Measurements from ENCODE around the gene CNTNAP4. TPM values are rescaled to one million over a fixed set of nuclear protein-coding genes. Genes with fewer than 3 reads are reported as not detected.

Gene CNTNAP4
- total RNA-seq, 4 donors from 2014 or later, result not detected

- Histone ChIP-seq H3K27ac (no peak overlapping the region), H3K36me3 (no peaks in the 10 kb centered on the region), H3K4me1 (no peaks in the 10 kb centered on the region), H3K27me3 (no peaks in the 10 kb centered on the region), H3K9me3 (no peaks in the 10 kb centered on the region), H3K4me3 (no peak overlapping the region)
- intact Hi-C loops (cut with DNase I; ENCODE audit: low total_unique reads) (no loop called here), in situ Hi-C loops (cut with MboI; ENCODE audit: low pct_ligation_motif_present in 1 of 4, low pct_unique_long_range_greater_than_20kb in 1 of 4, low sequenced_read_pairs in 3 of 4) (no loop called here)
- TF ChIP-seq CTCF (IDR thresholded peaks at IDR 0.05) (no peak), EP300 (IDR thresholded peaks at IDR 0.05; ENCODE audit: low read depth) (no peak), POLR2AphosphoS5 (IDR thresholded peaks at IDR 0.05) (no peak), POLR2A (IDR thresholded peaks at IDR 0.05) (no peak)
- 77 to 89% methylated on average over 1 to 3 of the region's 3 CpGs for WGBS, 2 donors (ENCODE audit: low coverage in 1 of 2)
- no peak for DNase-seq
Measured at GRCh38 chr16:76529120-76529519, 251.9 kb downstream of the CNTNAP4 start.

- Histone ChIP-seq H3K9me3 (no peaks in the 10 kb centered on the region), H3K27me3 (no peaks in the 10 kb centered on the region), H3K36me3 (no peaks in the 10 kb centered on the region), H3K4me1 (no peaks in the 10 kb centered on the region), H3K4me3 (no peak overlapping the region), H3K27ac (no peak overlapping the region)
- DNase-seq, result no peak
- no peak for TF ChIP-seq POLR2AphosphoS5 (IDR thresholded peaks at IDR 0.05)
- no peak for TF ChIP-seq POLR2A (IDR thresholded peaks at IDR 0.05)
- no peak for TF ChIP-seq EP300 (IDR thresholded peaks at IDR 0.05; ENCODE audit: low read depth)
- TF ChIP-seq CTCF (IDR thresholded peaks at IDR 0.05), result no peak
- intact Hi-C loops (cut with DNase I; ENCODE audit: low total_unique reads) (no loop called here), in situ Hi-C loops (cut with MboI; ENCODE audit: low pct_ligation_motif_present in 1 of 4, low pct_unique_long_range_greater_than_20kb in 1 of 4, low sequenced_read_pairs in 3 of 4) (no loop called here)
- WGBS, 2 donors (ENCODE audit: low coverage in 1 of 2), result 71 to 76% methylated on average over 2 to 5 of the region's 5 CpGs
Measured at GRCh38 chr16:76531236-76531635, 254.0 kb downstream of the CNTNAP4 start.

GRCh38 chr16:76532188-76532973 lies 255.2 kb downstream of the CNTNAP4 start:
- Histone ChIP-seq H3K27ac (no peak overlapping the region), H3K4me3 (no peak overlapping the region), H3K36me3 (no peaks in the 10 kb centered on the region), H3K27me3 (no peaks in the 10 kb centered on the region), H3K9me3 (no peaks in the 10 kb centered on the region), H3K4me1 (no peaks in the 10 kb centered on the region)
- no peak for DNase-seq
- intact Hi-C loops (cut with DNase I; ENCODE audit: low total_unique reads) (no loop called here), in situ Hi-C loops (cut with MboI; ENCODE audit: low pct_ligation_motif_present in 1 of 4, low pct_unique_long_range_greater_than_20kb in 1 of 4, low sequenced_read_pairs in 3 of 4) (no loop called here)
- TF ChIP-seq EP300 (IDR thresholded peaks at IDR 0.05; ENCODE audit: low read depth), result no peak
- TF ChIP-seq POLR2AphosphoS5 (IDR thresholded peaks at IDR 0.05), result no peak
- no peak for TF ChIP-seq POLR2A (IDR thresholded peaks at IDR 0.05)
- no peak for TF ChIP-seq CTCF (IDR thresholded peaks at IDR 0.05)
- 51 to 62% methylated on average over 5 of the region's 5 CpGs for WGBS, 2 donors (ENCODE audit: low coverage in 1 of 2)

- no peaks in the 10 kb centered on the region for H3K27me3 ChIP-seq
- no peaks in the 10 kb centered on the region for H3K9me3 ChIP-seq
- no peaks in the 10 kb centered on the region for H3K36me3 ChIP-seq
- no peak for TF ChIP-seq EP300 (IDR thresholded peaks at IDR 0.05; ENCODE audit: low read depth)
- TF ChIP-seq CTCF (IDR thresholded peaks at IDR 0.05), result no peak
- TF ChIP-seq POLR2AphosphoS5 (IDR thresholded peaks at IDR 0.05), result no peak
- TF ChIP-seq POLR2A (IDR thresholded peaks at IDR 0.05), result no peak
- DNase-seq, result no peak
- intact Hi-C loops (cut with DNase I; ENCODE audit: low total_unique reads), result no loop called here
- no peak overlapping the region for H3K4me3 ChIP-seq
- WGBS, 2 donors (ENCODE audit: low coverage in 1 of 2), result 44 to 52% methylated on average over 3 of the region's 3 CpGs
- no peak overlapping the region for H3K27ac ChIP-seq
- in situ Hi-C loops (cut with MboI; ENCODE audit: low pct_ligation_motif_present in 1 of 4, low pct_unique_long_range_greater_than_20kb in 1 of 4, low sequenced_read_pairs in 3 of 4), result no loop called here
- H3K4me1 ChIP-seq, result no peaks in the 10 kb centered on the region
Measured at GRCh38 chr16:76539609-76540008, 262.4 kb downstream of the CNTNAP4 start.
